Left cardiac atrium (tissue), 4 donors: ENCODE results near the gene RPP25L. TPM values are rescaled to one million over a fixed set of nuclear protein-coding genes. Genes with fewer than 3 reads are reported as not detected.
A peak's percentile ranks its signal among the peaks of the same experiment; 100 is the strongest.

Experiments
- ATAC-seq, 2 donors: fragments of 200-7000 bp; cut with Tn5 transposase; one replicate each; pipeline ENCODE4 v1.9.1; 2020; ENCODE audit warnings: mild to moderate bottlenecking in 2 of 2, moderate library complexity in 2 of 2
- DNase-seq: peaks from one replicate; pipeline ENCODE4 v3.0.0-alpha.2; 2020
- intact Hi-C, 2 donors: fragments of 100-400 bp; cut with DNase I; formaldehyde crosslinking; loops; one replicate each; pipeline versions ENCODE4 v1.14.1 to v1.15.1; 2022 to 2023
- long read RNA-seq: library from polyadenylated mRNA; unstranded; transcript quantifications from one replicate; pipeline ENCODE4 v2.0.0, GENCODE V29; 2021
- total RNA-seq, 2 donors: library from RNA; stranded (reverse); fragmentation: NEBNext Ultra II Directional; extraction: Animal tissue kit (Norgen Biotek cat#: 25700); gene quantifications; one replicate each; pipeline ENCODE4 v1.2.1, GENCODE V29; 2021
- donor health status: DM: no; HTN: yes; CAD: no.
- donor health status: DM: no; HTN: yes; CAD: no; lungs with severe emphysema.
- donor health status: DM: yes; HTN: yes; CAD: no.
- donor health status: Dilated cardiomyopathy.

RPP25L gene, protein sequence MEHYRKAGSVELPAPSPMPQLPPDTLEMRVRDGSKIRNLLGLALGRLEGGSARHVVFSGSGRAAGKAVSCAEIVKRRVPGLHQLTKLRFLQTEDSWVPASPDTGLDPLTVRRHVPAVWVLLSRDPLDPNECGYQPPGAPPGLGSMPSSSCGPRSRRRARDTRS
- total RNA-seq: 10 to 100 TPM; 20.8 to 27.8 TPM
- long read RNA-seq, transcript RPP25L-202 (2 exons, 888 nt): major isoform, 5 of 9 reads
- long read RNA-seq, partial matches to known transcripts: 0 of 9 reads
- long read RNA-seq, other reads (novel, unspliced or antisense): 1 of 9 reads

GRCh38 chr9:34611811-34612787 lies at the start of gene RPP25L:
TSS of gene RPP25L (minus strand) at chr9:34612097. CDS start at chr9:34611296, 801 bp downstream.
- ATAC-seq: peak; percentile 97 to 98
- intact Hi-C loops: loop anchor here in 1 of 2 donors (5.0 kb wide), 1 partner anchor 90 kb away; no protein-coding TSS in a partner anchor

DNA sequence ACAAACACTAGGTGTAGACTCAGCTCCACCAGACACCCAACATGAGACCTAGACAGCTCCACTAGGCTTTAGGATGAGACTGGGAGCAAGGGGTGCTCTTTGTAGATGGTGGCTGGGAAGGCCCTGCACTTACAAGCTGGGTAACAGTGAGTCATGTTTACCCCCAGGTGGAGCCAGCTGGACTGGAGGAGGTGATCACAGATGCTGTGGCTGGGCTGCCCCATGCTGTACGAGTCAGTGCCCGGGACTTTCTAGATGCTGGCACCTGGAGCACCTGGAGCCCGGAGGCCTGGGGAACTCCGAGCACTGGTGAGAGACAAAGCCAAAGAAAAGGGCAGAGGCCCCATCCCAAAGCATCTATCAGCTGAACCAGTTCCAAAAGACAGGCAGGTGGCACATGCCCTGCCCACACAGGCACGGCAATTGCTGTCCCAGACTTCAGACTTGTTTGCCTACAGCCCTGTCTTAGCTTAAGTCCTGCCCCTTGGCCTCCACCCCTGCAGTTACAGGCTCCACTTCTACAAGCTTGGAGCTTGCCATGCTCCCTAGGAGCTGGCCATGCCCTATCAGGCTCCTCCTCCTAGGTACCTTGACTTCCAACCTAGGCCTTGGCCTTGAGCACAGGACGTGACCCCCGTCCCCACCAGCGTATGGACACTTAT lies 47.8 kb upstream of the RPP25L start:
- no peak for DNase-seq
- ATAC-seq: no peak
- intact Hi-C loops: no loop called here

More at GRCh38 chr9:34611811-34612787, at the start of gene RPP25L:
- DNase-seq: peak; percentile 91

- DNase-seq (no peak), ATAC-seq (no peak)
- intact Hi-C loops: no loop called here
These were observed 46.6 kb upstream of the RPP25L start for GRCh38 chr9:34658461-34658860.

GRCh38 chr9:34656992-34657391 lies 45.1 kb upstream of the RPP25L start:
- intact Hi-C loops: no loop called here
- ATAC-seq (no peak), DNase-seq (no peak)

DNA sequence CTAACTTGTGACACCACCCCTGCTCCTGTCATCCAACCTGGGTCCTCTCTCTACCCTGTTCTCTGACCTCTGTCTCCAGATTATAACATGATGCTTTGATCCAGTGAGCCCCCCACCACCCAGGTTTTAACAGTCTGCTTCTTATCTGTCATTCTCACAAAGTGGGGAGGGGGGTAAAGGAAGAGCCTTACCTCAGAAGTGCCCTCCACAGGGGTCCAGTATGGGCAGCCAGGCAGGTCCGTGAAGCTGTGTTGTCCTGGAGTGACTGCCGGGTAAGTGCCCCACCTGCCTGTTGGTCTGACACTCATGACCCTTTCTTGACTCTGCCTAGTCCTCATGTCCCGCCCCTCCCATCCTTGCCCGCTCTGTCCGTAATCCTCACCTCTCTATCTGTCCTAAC lies 43.5 kb upstream of the RPP25L start:
- intact Hi-C loops: no loop called here
- DNase-seq (no peak), ATAC-seq (no peak)

- intact Hi-C loops: no loop called here
- DNase-seq (peak; percentile 78), ATAC-seq (peak; percentile 50 to 78)
These were observed 42.6 kb upstream of the RPP25L start for GRCh38 chr9:34654323-34655051.

DNA sequence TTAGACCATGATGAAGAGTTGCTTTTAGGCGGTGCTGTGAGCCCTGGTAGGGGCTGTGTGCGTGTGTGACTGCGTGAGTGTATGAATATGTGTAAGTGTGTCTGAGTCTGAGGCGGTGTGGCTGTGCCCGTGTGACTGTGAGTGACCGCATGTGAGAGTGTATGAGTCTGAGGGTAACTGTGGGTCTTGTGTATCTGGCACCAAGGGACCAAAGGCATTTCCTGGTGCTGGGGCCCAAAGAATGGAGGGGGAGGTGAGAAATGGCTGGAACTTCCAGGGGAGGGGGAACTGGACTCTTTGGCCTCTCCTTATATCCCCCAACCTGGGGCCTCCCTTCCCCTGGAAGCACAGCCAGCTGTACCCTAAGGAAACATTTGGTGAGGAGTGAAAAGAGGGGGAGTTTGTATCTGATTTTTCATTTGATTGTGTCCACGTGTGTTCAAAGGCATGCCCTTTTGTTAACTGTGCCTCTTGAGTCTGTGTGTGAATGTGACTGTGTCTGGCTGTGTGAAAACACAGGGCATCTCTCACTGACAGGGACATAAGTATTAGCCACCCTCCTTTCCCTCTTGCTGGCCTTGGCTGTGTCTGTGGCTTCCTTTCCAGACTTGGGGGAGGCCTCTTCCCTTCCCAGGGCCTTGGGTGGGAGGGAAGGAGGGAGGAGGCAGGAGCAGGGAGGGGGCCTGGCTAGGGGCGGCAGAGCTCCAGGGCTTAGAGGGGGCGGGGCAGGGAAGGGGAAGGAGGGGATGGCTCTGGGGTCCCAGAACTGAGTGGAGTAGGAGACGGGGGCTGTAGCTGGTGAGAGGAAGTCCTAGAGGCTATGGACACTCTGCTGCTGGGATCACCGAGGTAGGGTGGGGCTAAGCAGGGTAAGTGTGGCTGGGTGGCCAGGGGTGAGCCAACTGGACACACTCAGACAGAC lies 41.5 kb upstream of the RPP25L start:
- DNase-seq (no peak), ATAC-seq (peak; percentile 7 to 24)
- intact Hi-C loops: no loop called here

- no peak for DNase-seq
- intact Hi-C loops: no loop called here
These were observed 40.7 kb upstream of the RPP25L start for GRCh38 chr9:34652602-34653000.

DNA sequence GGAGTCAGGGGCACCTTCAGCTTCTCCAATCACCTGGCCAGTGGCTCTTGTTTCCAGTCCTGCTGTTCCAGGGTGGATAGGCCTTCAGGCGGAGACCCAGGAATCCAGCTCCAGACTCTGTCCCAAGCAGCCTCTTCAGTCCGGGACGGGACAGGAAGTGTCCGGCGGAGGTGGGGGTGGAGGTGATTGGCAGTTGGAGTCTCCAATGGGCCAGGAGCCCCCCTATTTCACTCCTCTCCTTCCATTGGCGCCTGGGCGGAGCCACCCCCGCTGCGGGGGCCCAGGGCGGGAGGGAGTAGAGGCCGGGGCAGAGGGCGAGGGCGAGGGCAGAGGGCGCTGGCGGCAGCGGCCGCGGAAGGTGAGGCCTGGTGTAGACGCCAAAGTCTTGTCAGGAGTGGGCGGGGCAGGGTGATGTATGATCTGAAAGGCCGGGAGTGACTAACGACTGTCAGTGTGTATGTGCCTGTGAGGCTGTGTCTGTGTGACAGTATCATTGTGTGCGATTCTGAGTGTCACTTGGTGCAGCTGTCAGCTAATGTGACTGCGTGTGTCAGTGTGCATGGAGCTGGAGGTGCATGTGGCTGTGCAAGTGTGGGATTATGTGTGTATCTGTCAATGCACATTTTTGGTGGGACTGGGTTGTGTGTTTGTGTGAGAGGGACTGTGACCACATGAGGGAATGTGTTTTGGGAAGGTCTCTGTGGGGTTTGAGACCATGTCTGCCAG lies 40.1 kb upstream of the RPP25L start, which contains the start of gene IL11RA:
Gene IL11RA, plus strand, starts transcription at position 310 of the 726 bp plus-strand sequence. CDS start 3,033 bp downstream, outside the sequence.
- intact Hi-C loops: no loop called here
- DNase-seq (peak; percentile 90), ATAC-seq (peak; percentile 75 to 82)

More at GRCh38 chr9:34652602-34653000, 40.7 kb upstream of the RPP25L start:
- no peak for ATAC-seq

- ATAC-seq: no peak
- intact Hi-C loops: no loop called here
- DNase-seq: no peak
These were observed 39.4 kb upstream of the RPP25L start for GRCh38 chr9:34651321-34651720.

GRCh38 chr9:34650816-34651215 lies 38.9 kb upstream of the RPP25L start:
- intact Hi-C loops: no loop called here
- DNase-seq: no peak
- no peak for ATAC-seq

DNA sequence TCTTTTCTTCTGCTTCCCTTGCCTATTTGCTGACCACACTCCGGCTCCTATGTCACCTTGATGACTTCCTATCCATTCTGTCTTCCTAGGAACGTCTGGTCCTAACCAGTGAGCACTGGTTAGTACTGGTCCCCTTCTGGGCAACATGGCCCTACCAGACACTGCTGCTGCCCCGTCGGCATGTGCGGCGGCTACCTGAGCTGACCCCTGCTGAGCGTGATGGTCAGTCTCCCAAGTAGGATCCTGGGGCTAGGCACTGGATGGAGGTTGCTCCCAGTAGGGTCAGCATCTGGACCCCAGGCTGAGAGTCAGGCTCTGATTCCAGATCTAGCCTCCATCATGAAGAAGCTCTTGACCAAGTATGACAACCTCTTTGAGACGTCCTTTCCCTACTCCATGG lies 36.8 kb upstream of the RPP25L start:
- intact Hi-C loops: no loop called here
- DNase-seq (no peak), ATAC-seq (no peak)

GRCh38 chr9:34647651-34648050 lies 35.8 kb upstream of the RPP25L start:
- intact Hi-C loops: no loop called here
- ATAC-seq: no peak
- no peak for DNase-seq

GRCh38 chr9:34647084-34647403 lies 35.1 kb upstream of the RPP25L start:
- ATAC-seq: no peak
- intact Hi-C loops: no loop called here
- no peak for DNase-seq

GRCh38 chr9:34646211-34647083 lies 34.5 kb upstream of the RPP25L start, which contains the start of gene GALT:
TSS of gene GALT (plus strand) at chr9:34646675. CDS start at chr9:34646705, 30 bp downstream.
- DNase-seq: peak; percentile 95
- intact Hi-C loops: no loop called here
- peak; percentile 87 to 89 for ATAC-seq

DNA sequence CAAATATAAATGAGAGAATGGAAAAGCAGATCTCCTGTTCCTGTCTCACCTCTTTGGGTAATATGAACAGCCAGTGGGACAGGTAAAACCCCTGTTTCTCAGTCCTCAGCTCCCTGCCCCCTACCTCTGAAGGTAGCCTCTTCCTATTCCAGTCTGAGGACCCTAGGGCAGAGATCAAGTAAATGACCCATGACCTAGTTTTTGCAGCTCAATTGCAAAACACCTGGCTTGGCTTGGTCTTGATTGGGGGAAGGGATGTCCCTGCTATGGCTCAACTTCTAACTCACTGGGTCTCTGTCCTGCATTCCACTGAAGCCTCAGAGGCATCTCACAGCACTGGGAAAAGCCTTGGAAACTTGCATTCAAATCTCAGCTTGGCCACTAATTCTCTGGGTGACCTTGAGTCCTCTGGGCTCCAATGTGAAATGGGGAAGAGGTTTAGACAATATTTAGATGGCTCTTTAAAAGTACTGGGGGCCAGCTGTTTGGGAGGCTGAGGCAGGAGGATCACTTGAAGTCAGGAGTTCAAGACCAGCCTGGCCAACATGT lies 32.9 kb upstream of the RPP25L start:
- intact Hi-C loops: no loop called here
- DNase-seq (no peak), ATAC-seq (no peak)
